Activated CD4-positive, alpha-beta T cell treated with anti-CD3 and anti-CD28 coated beads, Interleukin-2, amount 50 U/mL, for 24 hours (primary cell): ENCODE results near the gene NPM3.

ENCODE experiments used
- DNase-seq, 2 donors: peaks; one replicate each; pipeline ENCODE4 v3.0.0-alpha.2; 2020; ENCODE audit warnings: low read depth in 1 of 2, low spot score in 1 of 2

The NPM3 gene

GRCh38 chr10:101782811-101783735, at the start of gene NPM3:
TSS of gene NPM3 (minus strand) at chr10:101783446. CDS start at chr10:101783390, 56 bp downstream.
- peak; percentile 73 to 84 for DNase-seq

GRCh38 chr10:101832325-101832771, 49.1 kb upstream of the NPM3 start:
- DNase-seq = no peak

GRCh38 chr10:101831169-101831811, 48.0 kb upstream of the NPM3 start:
- DNase-seq = no peak

- peak; percentile 80 to 87 for DNase-seq
Measured at GRCh38 chr10:101830322-101831168, 47.3 kb upstream of the NPM3 start.

- no peak for DNase-seq
Measured at GRCh38 chr10:101829561-101830315, 46.5 kb upstream of the NPM3 start.

- no peak for DNase-seq
Measured at GRCh38 chr10:101828766-101829551, 45.7 kb upstream of the NPM3 start.

- DNase-seq = no peak
Measured at GRCh38 chr10:101827919-101828600, 44.8 kb upstream of the NPM3 start.

GRCh38 chr10:101826852-101827434, 43.7 kb upstream of the NPM3 start:
- no peak for DNase-seq

GRCh38 chr10:101824736-101825135, 41.5 kb upstream of the NPM3 start:
- DNase-seq = no peak

- no peak for DNase-seq
Measured at GRCh38 chr10:101818872-101819633, 35.8 kb upstream of the NPM3 start.

GRCh38 chr10:101818119-101818871, 35.0 kb upstream of the NPM3 start, which contains the start of gene OGA:
TSS of gene OGA (minus strand) at chr10:101818444. CDS start at chr10:101818022, 422 bp downstream.
- DNase-seq = peak; percentile 90 to 96

- peak in 1 of 2 donors; percentile 30 for DNase-seq
Measured at GRCh38 chr10:101817337-101818118, 34.3 kb upstream of the NPM3 start.

GRCh38 chr10:101816913-101817336, 33.7 kb upstream of the NPM3 start:
- no peak for DNase-seq

- DNase-seq = no peak
Measured at GRCh38 chr10:101816376-101816775, 33.1 kb upstream of the NPM3 start.

GRCh38 chr10:101814466-101815071, 31.3 kb upstream of the NPM3 start:
- no peak for DNase-seq

- no peak for DNase-seq
Measured at GRCh38 chr10:101812606-101813005, 29.4 kb upstream of the NPM3 start.
